ENCODE measurements around the gene GALNT16. TPM values are rescaled to one million over a fixed set of nuclear protein-coding genes. Genes with fewer than 3 reads are reported as not detected.
A peak's percentile ranks its signal among the peaks of the same experiment; 100 is the strongest.

GALNT16 gene
- polyA plus RNA-seq, 3 donors: 0.01 TPM; not detected in 2

GRCh38 chr14:69300601-69301221, 40.8 kb downstream of the GALNT16 start:
- Mint-ChIP-seq H3K36me3 (no peaks in the 10 kb centered on the region), H3K27ac (no peak overlapping the region), H3K4me1 (no peaks in the 10 kb centered on the region), H3K27me3 (ENCODE audit: low read depth in 3 of 3) (peaks cover 23 to 38% (median 30%) of the 10 kb centered on the region in 3 donors), H3K9me3 (peaks cover 0 to 3% (median 0%) of the 10 kb centered on the region in 7 donors), H3K4me3 (no peak overlapping the region)
- H4K20me1 ChIP-seq (ENCODE audit: insufficient read depth, low read length): no peaks in the 10 kb centered on the region
- H3K27me3 ChIP-seq (ENCODE audit: control insufficient read depth in 2 of 2, insufficient read depth in 2 of 2, low read length in 2 of 2): peaks cover 4 to 5% of the 10 kb centered on the region in 2 donors
- no peak overlapping the region for H3K9ac ChIP-seq (ENCODE audit: insufficient read depth, low read length, poor library complexity, severe bottlenecking)
- no peak overlapping the region for H3K4me2 ChIP-seq (replicated peaks; ENCODE audit: extremely low read depth, low read length, poor library complexity, severe bottlenecking)
- H3K9me3 ChIP-seq (replicated peaks in 1 of 2; ENCODE audit: control insufficient read depth in 1 of 2, insufficient read depth in 1 of 2, low read length in 2 of 2): no peaks in the 10 kb centered on the region
- DNase-seq: no peak
- H3K36me3 ChIP-seq (replicated peaks in 1 of 2; ENCODE audit: control insufficient read depth in 1 of 2, insufficient read depth in 2 of 2, low read length in 2 of 2): no peaks in the 10 kb centered on the region
- H3K27ac ChIP-seq (ENCODE audit: low read depth in 1 of 2, low read length in 2 of 2): no peak overlapping the region
- H3K4me1 ChIP-seq (ENCODE audit: control insufficient read depth in 1 of 2, insufficient read depth in 2 of 2, low read length in 2 of 2): no peaks in the 10 kb centered on the region
- H3K4me3 ChIP-seq (replicated peaks in 1 of 3; ENCODE audit: low read depth in 2 of 3, low read length in 3 of 3): no peak overlapping the region
- H2AFZ ChIP-seq (ENCODE audit: insufficient read depth, low read depth, low read length, poor library complexity, severe bottlenecking): no peak overlapping the region
- WGBS (ENCODE audit: insufficient coverage): no CpG with 5 or more reads among the region's 4 CpGs
- no peak for TF ChIP-seq CTCF (IDR thresholded peaks at IDR 0.05)
- no peaks in the 10 kb centered on the region for H3K79me2 ChIP-seq (ENCODE audit: insufficient read depth, low read length)
- intact Hi-C loops (cut with micrococcal nuclease): no loop called here

- H3K9ac ChIP-seq (ENCODE audit: insufficient read depth, low read length, poor library complexity, severe bottlenecking): no peak overlapping the region
- peak overlapping the region in 1 of 2 donors; percentile 13 for H3K4me3 Mint-ChIP-seq
- peaks cover 17 to 19% of the 10 kb centered on the region in 2 donors for H3K27me3 ChIP-seq (ENCODE audit: control insufficient read depth in 2 of 2, insufficient read depth in 2 of 2, low read length in 2 of 2)
- H3K79me2 ChIP-seq (ENCODE audit: insufficient read depth, low read length): no peaks in the 10 kb centered on the region
- H4K20me1 ChIP-seq (ENCODE audit: insufficient read depth, low read length): no peaks in the 10 kb centered on the region
- H2AFZ ChIP-seq (ENCODE audit: insufficient read depth, low read depth, low read length, poor library complexity, severe bottlenecking): no peak overlapping the region
- no peaks in the 10 kb centered on the region for H3K9me3 ChIP-seq (replicated peaks in 1 of 2; ENCODE audit: control insufficient read depth in 1 of 2, insufficient read depth in 1 of 2, low read length in 2 of 2)
- H3K27ac Mint-ChIP-seq: no peak overlapping the region
- 90% methylated on average over 2 of the region's 2 CpGs for WGBS (ENCODE audit: insufficient coverage)
- TF ChIP-seq CTCF (IDR thresholded peaks at IDR 0.05): no peak
- no peak for DNase-seq
- no peak overlapping the region for H3K4me3 ChIP-seq (replicated peaks in 1 of 3; ENCODE audit: low read depth in 2 of 3, low read length in 3 of 3)
- no peak overlapping the region for H3K27ac ChIP-seq (ENCODE audit: low read depth in 1 of 2, low read length in 2 of 2)
- H3K9me3 Mint-ChIP-seq: peaks cover 0 to 3% (median 0%) of the 10 kb centered on the region in 7 donors
- intact Hi-C loops (cut with micrococcal nuclease): no loop called here
- H3K4me1 ChIP-seq (ENCODE audit: control insufficient read depth in 1 of 2, insufficient read depth in 2 of 2, low read length in 2 of 2): no peaks in the 10 kb centered on the region
- H3K4me2 ChIP-seq (replicated peaks; ENCODE audit: extremely low read depth, low read length, poor library complexity, severe bottlenecking): no peak overlapping the region
- no peaks in the 10 kb centered on the region for H3K36me3 Mint-ChIP-seq
- H3K36me3 ChIP-seq (replicated peaks in 1 of 2; ENCODE audit: control insufficient read depth in 1 of 2, insufficient read depth in 2 of 2, low read length in 2 of 2): no peaks in the 10 kb centered on the region
- no peaks in the 10 kb centered on the region for H3K4me1 Mint-ChIP-seq
- H3K27me3 Mint-ChIP-seq (ENCODE audit: low read depth in 3 of 3): peaks cover 28 to 56% (median 39%) of the 10 kb centered on the region in 3 donors
These were observed 43.1 kb downstream of the GALNT16 start for GRCh38 chr14:69303086-69303485.
